Muscle layer of colon (tissue), 2 donors: ENCODE results near the gene HS1BP3.

Experiments
- H3K27ac ChIP-seq: one replicate; pipeline ENCODE4 v1.7.0; 2013; ENCODE audit warnings: low read depth, mild to moderate bottlenecking, low read length, moderate library complexity
- H3K27me3 ChIP-seq, 2 donors: one replicate each; pipeline ENCODE4 v1.7.0; 2013; ENCODE audit warnings: low read length in 2 of 2, mild to moderate bottlenecking in 2 of 2; ENCODE audit not compliant: insufficient read depth in 2 of 2, control insufficient read depth in 1 of 2
- H3K36me3 ChIP-seq: one replicate; pipeline ENCODE4 v1.7.0; 2013; ENCODE audit warnings: mild to moderate bottlenecking, low read length; ENCODE audit not compliant: insufficient read depth
- H3K4me1 ChIP-seq: one replicate; pipeline ENCODE4 v1.7.0; 2013; ENCODE audit warnings: mild to moderate bottlenecking, low read length; ENCODE audit not compliant: insufficient read depth
- H3K4me3 ChIP-seq, 2 donors: one replicate each; pipeline ENCODE4 v1.7.0; 2013; ENCODE audit warnings: low read length in 2 of 2, low read depth in 1 of 2, mild to moderate bottlenecking in 1 of 2, moderate library complexity in 1 of 2
- H3K9ac ChIP-seq: one replicate; pipeline ENCODE4 v1.7.0; 2013; ENCODE audit warnings: low read length
- H3K9me3 ChIP-seq: one replicate; pipeline ENCODE4 v1.7.0; 2013; ENCODE audit warnings: mild to moderate bottlenecking, low read length
- donor health status: abdominal sarcoma.
- donor health status: Adenocarcinoma of cecum.

The HS1BP3 gene

GRCh38 chr2:20617081-20617575 lies 33.8 kb downstream of the HS1BP3 start:
- Histone ChIP-seq H3K27me3 (no peaks in the 10 kb centered on the region), H3K27ac (peak overlapping the region; percentile 99), H3K4me3 (peak overlapping the region in 1 of 2 donors; percentile 33), H3K9ac (peak overlapping the region; percentile 59), H3K36me3 (peaks cover 33% of the 10 kb centered on the region), H3K9me3 (no peaks in the 10 kb centered on the region), H3K4me1 (peaks cover 90% of the 10 kb centered on the region)

- Histone ChIP-seq H3K4me3 (peak overlapping the region in 1 of 2 donors; percentile 33), H3K27me3 (no peaks in the 10 kb centered on the region), H3K36me3 (peaks cover 26% of the 10 kb centered on the region), H3K27ac (peak overlapping the region; percentile 99), H3K9ac (peak overlapping the region; percentile 59), H3K4me1 (peaks cover 97% of the 10 kb centered on the region), H3K9me3 (no peaks in the 10 kb centered on the region)
Measured at GRCh38 chr2:20616341-20616871, 34.5 kb downstream of the HS1BP3 start.

- Histone ChIP-seq H3K4me1 (peaks cover 97% of the 10 kb centered on the region), H3K9me3 (no peaks in the 10 kb centered on the region), H3K27ac (peak overlapping the region; percentile 99), H3K4me3 (no peak overlapping the region), H3K27me3 (no peaks in the 10 kb centered on the region), H3K36me3 (peaks cover 18% of the 10 kb centered on the region), H3K9ac (peak overlapping the region; percentile 59)
Measured at GRCh38 chr2:20615466-20616241, 35.2 kb downstream of the HS1BP3 start.

- Histone ChIP-seq H3K36me3 (peaks cover 14% of the 10 kb centered on the region), H3K4me1 (peaks cover 97% of the 10 kb centered on the region), H3K9me3 (no peaks in the 10 kb centered on the region), H3K9ac (peak overlapping the region; percentile 59), H3K27ac (peak overlapping the region; percentile 99), H3K4me3 (no peak overlapping the region), H3K27me3 (no peaks in the 10 kb centered on the region)
Measured at GRCh38 chr2:20615068-20615465, 35.8 kb downstream of the HS1BP3 start.

GRCh38 chr2:20614201-20615067 lies 36.5 kb downstream of the HS1BP3 start:
- H3K27ac ChIP-seq: peak overlapping the region; percentile 99
- no peak overlapping the region for H3K4me3 ChIP-seq
- no peaks in the 10 kb centered on the region for H3K9me3 ChIP-seq
- H3K36me3 ChIP-seq: peaks cover 7% of the 10 kb centered on the region
- peak overlapping the region; percentile 17 for H3K9ac ChIP-seq
- no peaks in the 10 kb centered on the region for H3K27me3 ChIP-seq
- peaks cover 97% of the 10 kb centered on the region for H3K4me1 ChIP-seq

- no peaks in the 10 kb centered on the region for H3K27me3 ChIP-seq
- H3K27ac ChIP-seq: no peak overlapping the region
- H3K9ac ChIP-seq: peak overlapping the region; percentile 17
- no peak overlapping the region for H3K4me3 ChIP-seq
- H3K4me1 ChIP-seq: peaks cover 95% of the 10 kb centered on the region
- no peaks in the 10 kb centered on the region for H3K36me3 ChIP-seq
- H3K9me3 ChIP-seq: no peaks in the 10 kb centered on the region
Measured at GRCh38 chr2:20612925-20613916, 37.7 kb downstream of the HS1BP3 start.

- peaks cover 84% of the 10 kb centered on the region for H3K4me1 ChIP-seq
- H3K27me3 ChIP-seq: no peaks in the 10 kb centered on the region
- no peak overlapping the region for H3K4me3 ChIP-seq
- H3K36me3 ChIP-seq: no peaks in the 10 kb centered on the region
- no peaks in the 10 kb centered on the region for H3K9me3 ChIP-seq
- H3K27ac ChIP-seq: peak overlapping the region; percentile 65
- H3K9ac ChIP-seq: no peak overlapping the region
Measured at GRCh38 chr2:20611844-20612356, 39.0 kb downstream of the HS1BP3 start.

- no peaks in the 10 kb centered on the region for H3K27me3 ChIP-seq
- H3K36me3 ChIP-seq: no peaks in the 10 kb centered on the region
- no peaks in the 10 kb centered on the region for H3K9me3 ChIP-seq
- H3K9ac ChIP-seq: no peak overlapping the region
- peak overlapping the region; percentile 69 for H3K27ac ChIP-seq
- no peak overlapping the region for H3K4me3 ChIP-seq
- peaks cover 77% of the 10 kb centered on the region for H3K4me1 ChIP-seq
Measured at GRCh38 chr2:20611077-20611843, 39.6 kb downstream of the HS1BP3 start.

- H3K4me3 ChIP-seq: no peak overlapping the region
- H3K27me3 ChIP-seq: no peaks in the 10 kb centered on the region
- no peaks in the 10 kb centered on the region for H3K36me3 ChIP-seq
- peak overlapping the region; percentile 9 for H3K9ac ChIP-seq
- H3K9me3 ChIP-seq: no peaks in the 10 kb centered on the region
- H3K27ac ChIP-seq: peak overlapping the region; percentile 69
- peaks cover 74% of the 10 kb centered on the region for H3K4me1 ChIP-seq
Measured at GRCh38 chr2:20609995-20610357, 40.9 kb downstream of the HS1BP3 start.
